ENCODE results near the gene SH3BP1.
"Not testable (repeated sequence)": the region's sequence is repeated elsewhere in the genome, so short reads cannot be mapped to it uniquely, and the experiment has no call there.

SH3BP1 gene

DNA sequence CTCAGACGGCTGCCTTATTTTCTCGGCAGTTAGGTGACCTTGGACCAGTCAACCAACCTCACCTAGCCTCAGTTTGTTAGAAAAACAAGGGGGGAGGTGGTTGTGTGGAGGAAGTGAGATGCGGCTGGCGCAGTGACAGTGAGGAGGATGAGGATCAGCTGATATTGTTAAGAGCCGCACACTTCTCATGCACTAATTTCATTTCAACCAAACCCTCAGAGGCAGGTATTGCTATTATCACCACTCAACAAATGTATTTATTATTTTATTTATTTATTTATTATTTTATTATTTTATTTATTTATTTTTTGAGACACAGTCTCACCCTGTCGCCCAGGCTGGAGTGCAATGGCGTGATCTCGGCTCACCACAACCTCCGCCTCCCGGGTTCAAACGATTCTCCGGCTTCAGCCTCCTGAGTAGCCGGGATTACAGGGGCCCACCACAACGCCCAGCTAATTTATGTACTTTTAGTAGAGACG is 38.1 kb downstream of the SH3BP1 start:
- no peak for DNase-seq (ENCODE audit: low read depth, low spot score)

DNA sequence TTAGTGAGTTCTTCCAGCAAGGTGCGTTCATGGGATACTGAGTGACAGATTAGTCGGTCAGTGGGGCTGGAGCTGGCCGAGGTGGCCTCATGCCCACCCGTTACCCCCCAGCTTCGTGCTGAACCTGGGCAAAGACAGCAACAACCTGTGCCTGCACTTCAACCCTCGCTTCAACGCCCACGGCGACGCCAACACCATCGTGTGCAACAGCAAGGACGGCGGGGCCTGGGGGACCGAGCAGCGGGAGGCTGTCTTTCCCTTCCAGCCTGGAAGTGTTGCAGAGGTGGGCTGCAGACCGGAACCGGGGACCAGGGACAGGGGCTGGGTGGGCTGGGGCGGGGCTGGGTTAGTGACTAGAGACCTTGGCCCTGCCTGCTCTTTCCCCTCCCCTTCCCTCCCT is 38.9 kb downstream of the SH3BP1 start:
- no peak for DNase-seq (ENCODE audit: low read depth, low spot score)

GRCh38 chr22:37679670-37680069 is 40.2 kb downstream of the SH3BP1 start:
- no peak for DNase-seq (ENCODE audit: low read depth, low spot score)

DNA sequence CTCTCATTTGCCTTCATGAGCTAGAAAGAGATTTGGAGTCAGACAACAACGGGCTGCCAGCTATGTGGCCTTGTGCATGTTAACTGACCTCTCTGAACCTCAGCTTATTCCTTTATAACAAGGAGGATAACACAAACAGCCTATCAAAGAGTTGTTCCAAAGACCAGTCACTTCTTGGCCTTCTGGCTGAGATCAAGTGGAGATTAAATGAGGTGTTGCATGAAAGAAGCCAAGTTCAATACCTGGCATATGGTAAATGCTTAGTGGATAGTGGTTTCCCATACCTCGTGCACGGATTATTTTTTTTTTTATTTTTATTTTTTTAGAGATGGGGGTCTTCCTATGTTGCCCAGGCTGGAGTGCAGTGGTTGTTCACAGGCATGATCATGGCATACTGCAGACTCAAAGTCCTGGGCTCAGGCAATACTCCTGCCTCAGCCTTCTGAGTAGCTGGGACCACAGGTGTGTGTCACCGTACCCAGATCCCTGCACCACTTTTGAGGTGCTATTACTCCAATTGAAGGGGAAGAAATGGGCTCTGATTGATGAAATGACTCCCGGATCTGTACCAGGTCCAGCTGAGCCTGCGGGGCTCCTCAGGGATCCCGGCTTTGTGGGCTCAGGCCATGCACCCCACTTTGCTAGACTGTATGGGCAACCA is 40.9 kb downstream of the SH3BP1 start:
- DNase-seq (ENCODE audit: low read depth, low spot score) = no peak

DNA sequence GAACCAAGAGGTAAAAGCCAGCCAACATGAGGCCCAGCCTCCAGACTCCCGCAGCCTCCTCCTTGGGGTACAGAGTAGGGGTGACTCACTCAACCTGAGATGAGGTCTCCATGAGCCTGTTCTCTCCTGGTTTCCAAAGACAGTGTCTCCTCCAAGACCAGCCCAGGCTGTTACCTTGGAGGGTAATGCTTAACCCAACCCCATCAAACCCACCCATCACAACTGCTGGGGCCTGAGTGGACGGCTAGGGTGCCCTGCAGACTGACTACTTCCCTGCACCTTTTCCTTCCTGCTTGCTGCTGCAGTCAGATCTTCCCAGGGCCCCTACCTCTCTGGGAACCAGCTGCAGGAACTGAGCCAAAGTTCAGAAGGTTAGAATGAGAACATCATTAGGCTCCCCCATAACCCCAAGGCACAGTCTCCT is 41.5 kb downstream of the SH3BP1 start:
- DNase-seq (ENCODE audit: low read depth, low spot score) = no peak

DNA sequence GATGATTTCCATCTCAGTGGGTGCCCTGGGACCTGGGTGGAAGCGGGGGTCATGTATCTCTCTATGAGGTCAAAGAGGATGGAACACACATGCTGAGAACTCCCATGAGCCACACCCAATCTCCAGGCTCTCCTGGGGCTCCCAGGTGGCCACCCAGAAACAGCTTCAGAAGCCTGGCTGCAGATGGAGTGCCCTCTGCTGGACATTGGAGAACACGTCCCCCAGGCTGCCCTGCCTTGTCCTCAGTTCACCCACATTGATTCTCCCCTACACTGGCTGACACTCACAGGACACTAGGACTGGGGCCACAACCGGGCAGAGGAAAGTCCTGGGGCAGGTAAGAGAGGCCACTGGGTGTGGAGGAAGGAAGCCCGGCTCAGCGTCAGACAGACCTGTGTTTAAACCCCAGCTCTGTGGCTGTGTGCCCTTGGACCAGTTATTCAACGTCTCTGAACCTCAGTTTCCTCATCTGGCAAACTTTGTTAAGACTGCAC is 42.1 kb downstream of the SH3BP1 start:
- no peak for DNase-seq (ENCODE audit: low read depth, low spot score)

- no peak for DNase-seq (ENCODE audit: low read depth, low spot score)
Measured at GRCh38 chr22:37684803-37685615, 45.5 kb downstream of the SH3BP1 start.

- peak; percentile 67 for DNase-seq (ENCODE audit: low read depth, low spot score)
Measured at GRCh38 chr22:37686002-37686982, 46.8 kb downstream of the SH3BP1 start, which contains the start of gene NOL12. Gene NOL12, plus strand, starts transcription at chr22:37686343. Its CDS starts 50 bp downstream, at chr22:37686393.

- no peak for DNase-seq (ENCODE audit: low read depth, low spot score)
Measured at GRCh38 chr22:37690407-37690806, 50.9 kb downstream of the SH3BP1 start.

DNA sequence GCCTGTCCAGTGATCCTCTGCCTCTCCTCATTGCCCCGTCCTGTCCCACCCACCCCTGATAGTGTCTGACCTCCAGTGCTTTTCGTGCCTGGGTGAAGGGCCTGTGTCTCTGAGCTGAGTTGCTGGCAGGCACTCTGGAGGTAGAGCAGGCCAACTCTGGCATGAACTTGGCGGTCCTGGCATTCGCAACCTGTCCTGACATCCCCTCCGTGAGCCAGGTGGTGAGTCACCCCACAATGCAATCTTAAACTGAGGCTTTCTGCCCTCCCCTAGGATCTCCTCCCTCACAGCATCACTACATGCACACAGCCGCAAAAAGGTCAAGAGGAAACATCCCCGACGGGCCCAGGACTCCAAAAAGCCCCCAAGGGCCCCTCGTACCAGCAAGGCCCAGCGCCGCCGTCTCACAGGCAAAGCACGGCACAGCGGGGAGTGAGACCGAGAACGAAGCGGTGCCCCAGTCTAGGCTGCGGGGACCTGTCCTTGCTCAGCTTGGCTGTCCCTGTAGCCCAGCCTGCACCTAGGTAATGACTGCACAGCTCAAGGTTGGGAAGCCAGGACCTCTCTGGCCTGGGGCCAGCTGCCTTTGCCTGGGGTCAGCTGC is 51.5 kb downstream of the SH3BP1 start:
- no peak for DNase-seq (ENCODE audit: low read depth, low spot score)

GRCh38 chr22:37692627-37693285 is 53.3 kb downstream of the SH3BP1 start:
- no peak for DNase-seq (ENCODE audit: low read depth, low spot score)

DNA sequence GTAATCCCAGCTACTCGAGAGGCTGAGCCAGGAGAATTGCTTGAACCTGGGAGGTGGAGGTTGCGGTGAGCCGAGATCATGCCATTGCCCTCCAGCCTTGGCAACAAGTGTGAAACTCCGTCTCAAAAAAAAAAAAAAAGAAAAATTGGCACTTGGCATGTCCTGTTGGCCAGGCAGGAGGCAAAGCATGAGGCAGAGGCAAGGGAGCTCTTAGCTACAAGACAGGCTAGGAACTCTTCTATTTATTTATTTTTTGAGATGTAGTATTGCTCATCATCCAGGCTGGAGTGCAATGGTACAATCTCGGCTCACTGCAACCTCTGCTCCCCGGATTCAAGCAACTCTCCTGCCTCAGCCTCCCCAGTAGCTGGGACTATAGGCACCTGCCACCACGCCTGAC is 54.7 kb downstream of the SH3BP1 start:
- DNase-seq (ENCODE audit: low read depth, low spot score) = not testable (repeated sequence)

- not testable (repeated sequence) for DNase-seq (ENCODE audit: low read depth, low spot score)
Measured at GRCh38 chr22:37696260-37696656, 56.8 kb downstream of the SH3BP1 start.

DNA sequence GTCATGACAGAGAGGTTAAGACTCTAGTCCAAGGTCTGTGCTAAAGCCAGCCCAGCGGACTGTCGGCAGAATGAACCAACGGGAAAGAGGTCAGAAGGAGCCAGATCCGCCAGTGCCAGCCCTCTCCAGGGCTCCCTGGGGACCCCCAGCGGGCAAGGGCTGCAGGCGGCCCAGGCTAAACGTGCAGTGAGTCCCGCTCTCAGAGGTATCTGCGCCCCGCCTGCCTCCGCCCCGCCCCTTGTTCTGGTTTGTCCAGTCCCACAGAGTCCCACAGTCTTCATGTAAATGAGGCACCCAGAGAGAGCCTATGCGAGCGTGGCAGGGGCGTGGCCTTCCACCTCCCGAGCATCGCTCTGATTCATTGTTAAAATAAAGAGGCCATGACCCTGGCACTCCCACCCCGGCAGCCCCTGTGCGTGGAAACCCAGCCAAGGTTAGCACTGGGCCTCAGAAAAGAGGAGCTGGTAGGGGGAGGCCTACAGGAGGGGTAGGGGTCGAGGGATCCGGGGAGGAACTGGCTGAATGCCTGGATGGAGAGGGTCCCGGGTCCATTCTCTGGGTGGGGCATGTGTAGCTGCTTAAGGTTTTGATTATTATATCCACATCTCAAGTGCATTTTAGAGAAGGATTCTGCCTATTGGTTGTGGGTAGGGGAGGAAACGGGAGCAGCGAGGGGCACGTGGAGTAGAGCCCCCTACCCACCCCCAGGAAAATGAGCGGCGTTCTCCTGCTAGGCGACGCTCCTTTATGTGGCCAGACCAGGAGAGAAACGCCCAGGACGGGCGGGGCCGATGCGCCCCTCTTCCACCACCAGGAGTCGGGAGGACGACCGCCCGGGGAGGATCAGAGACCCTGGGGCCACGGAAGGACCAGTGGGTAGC is 57.4 kb downstream of the SH3BP1 start, which contains the start of gene TRIOBP:
Gene TRIOBP (plus strand): TSS at position 392 of the 881 bp plus-strand sequence. CDS start 4,318 bp downstream, outside the sequence.
- peak; percentile 82 for DNase-seq (ENCODE audit: low read depth, low spot score)

GRCh38 chr22:37697538-37697835 is 58.0 kb downstream of the SH3BP1 start:
- DNase-seq (ENCODE audit: low read depth, low spot score) = no peak

DNA sequence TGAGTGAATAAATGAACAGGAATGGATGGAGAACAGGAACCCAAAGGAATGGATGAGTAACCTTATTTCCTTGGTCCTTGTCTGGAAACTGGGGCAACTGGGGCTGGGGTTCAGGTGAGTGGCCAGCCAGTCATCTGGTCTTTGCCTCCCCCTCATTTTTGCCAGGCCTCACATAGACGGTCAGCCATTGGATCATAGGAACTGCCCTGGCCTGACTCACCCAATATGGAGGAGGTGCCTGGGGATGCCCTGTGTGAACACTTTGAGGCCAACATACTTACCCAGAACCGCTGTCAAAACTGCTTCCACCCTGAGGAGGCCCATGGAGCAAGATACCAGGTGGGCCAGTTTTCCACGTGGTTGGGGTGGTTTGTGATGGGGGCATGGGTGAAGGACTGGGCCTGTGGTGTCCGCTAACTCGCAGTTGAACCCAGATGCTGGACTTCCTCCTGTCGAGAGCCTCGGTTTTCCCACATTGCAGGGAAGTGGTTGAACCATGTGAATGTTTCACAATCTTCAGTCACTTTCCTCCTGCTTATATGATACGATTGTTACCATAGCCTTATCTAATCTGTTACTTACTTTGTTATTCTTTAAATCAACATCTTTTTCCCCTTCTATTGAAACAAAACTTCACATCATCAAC is 61.8 kb downstream of the SH3BP1 start:
- DNase-seq (ENCODE audit: low read depth, low spot score) = no peak

DNA sequence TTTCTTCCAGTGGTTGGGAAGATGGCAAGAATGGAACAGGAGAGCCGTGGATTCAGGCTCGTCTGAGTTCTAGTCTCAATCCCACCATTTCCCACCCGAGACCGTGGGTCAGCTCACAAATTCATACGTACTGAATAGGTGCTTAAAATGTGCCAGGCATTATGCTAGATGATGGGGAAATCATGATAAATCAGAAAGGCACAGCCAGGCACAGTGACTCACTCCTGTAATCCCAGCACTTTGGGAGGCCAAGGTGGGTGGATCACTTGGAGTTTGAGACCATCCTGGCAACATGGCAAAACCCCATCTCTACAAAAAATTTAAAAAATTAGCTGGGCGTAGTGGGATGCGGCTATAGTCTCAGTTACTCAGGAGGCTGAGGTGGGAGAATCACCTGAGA is 64.4 kb downstream of the SH3BP1 start:
- DNase-seq (ENCODE audit: low read depth, low spot score) = no peak

- DNase-seq (ENCODE audit: low read depth, low spot score) = no peak
Measured at GRCh38 chr22:37704645-37705044, 65.2 kb downstream of the SH3BP1 start.

- no peak for DNase-seq (ENCODE audit: low read depth, low spot score)
Measured at GRCh38 chr22:37705205-37705604, 65.7 kb downstream of the SH3BP1 start.
